ENCODE data around the gene TEDC2.
"Not testable (repeated sequence)": the region's sequence is repeated elsewhere in the genome, so short reads cannot be mapped to it uniquely, and the experiment has no call there.

Gene TEDC2

DNA sequence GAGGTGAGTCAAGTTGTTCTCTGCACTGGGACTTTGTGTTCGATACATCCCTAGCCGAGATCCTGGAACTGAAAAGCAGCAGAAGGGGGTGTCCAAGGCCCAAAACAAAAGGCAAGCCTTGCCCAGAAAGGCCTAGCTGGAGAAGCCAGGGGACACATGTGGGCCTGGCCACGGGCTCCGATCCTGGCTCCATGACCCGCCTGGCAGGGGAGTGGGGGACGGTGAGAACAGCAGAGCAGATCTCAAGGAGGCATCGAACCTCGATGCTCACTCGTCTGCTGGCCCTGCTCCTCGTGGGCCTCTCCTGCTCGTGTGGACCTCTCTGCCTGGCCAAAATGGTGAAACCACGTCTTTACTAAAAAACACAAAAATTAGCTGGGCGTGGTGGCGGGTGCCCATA, 21.8 kb upstream of the TEDC2 start:
- Histone ChIP-seq H3K4me3 (ENCODE audit: control insufficient read depth in 1 of 7, extremely low read depth in 1 of 7, insufficient read depth in 4 of 7, low read depth in 2 of 7, low read length in 6 of 7) (no peak overlapping the region), H3K36me3 (ENCODE audit: control insufficient read depth in 4 of 4, insufficient read depth in 4 of 4, low read length in 3 of 4) (peaks cover 10 to 60% (median 26%) of the 10 kb centered on the region in 4 experiments), H3K9me3 (ENCODE audit: control extremely low read depth in 1 of 5, control insufficient read depth in 4 of 5, insufficient read depth in 2 of 5, low read depth in 1 of 5, low read length in 4 of 5) (no peaks in the 10 kb centered on the region), H3K27me3 (replicated peaks in 2 of 5; ENCODE audit: control insufficient read depth in 4 of 5, insufficient read depth in 5 of 5, low read length in 4 of 5) (no peaks in the 10 kb centered on the region), H3K27ac (ENCODE audit: insufficient read depth in 1 of 2, low read depth in 1 of 2, low read length in 2 of 2, poor library complexity in 1 of 2, severe bottlenecking in 2 of 2) (no peak overlapping the region), H3K4me1 (ENCODE audit: control extremely low read depth in 1 of 4, control insufficient read depth in 4 of 4, insufficient read depth in 4 of 4, low read length in 3 of 4) (no peaks in the 10 kb centered on the region)
- no peak for DNase-seq
- WGBS (ENCODE audit: insufficient coverage), result 98% methylated on average over 11 of the region's 14 CpGs
- ChIA-PET POLR2A (no interaction called here), CTCF (no interaction called here)

- no peaks in the 10 kb centered on the region for H3K27me3 ChIP-seq (replicated peaks in 2 of 5; ENCODE audit: control insufficient read depth in 4 of 5, insufficient read depth in 5 of 5, low read length in 4 of 5)
- ChIA-PET CTCF (interaction anchor here (1.5 kb wide), 1 partner anchor 11 kb away, joined by 3 read pairs; no protein-coding TSS in a partner anchor), POLR2A (no interaction called here)
- WGBS (ENCODE audit: insufficient coverage), result 94% methylated on average over 10 of the region's 11 CpGs
- H3K36me3 ChIP-seq (ENCODE audit: control insufficient read depth in 4 of 4, insufficient read depth in 4 of 4, low read length in 3 of 4), result peaks cover 11 to 58% (median 28%) of the 10 kb centered on the region in 4 experiments
- H3K27ac ChIP-seq (ENCODE audit: insufficient read depth in 1 of 2, low read depth in 1 of 2, low read length in 2 of 2, poor library complexity in 1 of 2, severe bottlenecking in 2 of 2), result no peak overlapping the region
- no peaks in the 10 kb centered on the region for H3K9me3 ChIP-seq (ENCODE audit: control extremely low read depth in 1 of 5, control insufficient read depth in 4 of 5, insufficient read depth in 2 of 5, low read depth in 1 of 5, low read length in 4 of 5)
- DNase-seq, result no peak
- H3K4me3 ChIP-seq (ENCODE audit: control insufficient read depth in 1 of 7, extremely low read depth in 1 of 7, insufficient read depth in 4 of 7, low read depth in 2 of 7, low read length in 6 of 7), result no peak overlapping the region
- no peaks in the 10 kb centered on the region for H3K4me1 ChIP-seq (ENCODE audit: control extremely low read depth in 1 of 4, control insufficient read depth in 4 of 4, insufficient read depth in 4 of 4, low read length in 3 of 4)
These were observed 20.3 kb upstream of the TEDC2 start for GRCh38 chr16:2439598-2439997.

DNA sequence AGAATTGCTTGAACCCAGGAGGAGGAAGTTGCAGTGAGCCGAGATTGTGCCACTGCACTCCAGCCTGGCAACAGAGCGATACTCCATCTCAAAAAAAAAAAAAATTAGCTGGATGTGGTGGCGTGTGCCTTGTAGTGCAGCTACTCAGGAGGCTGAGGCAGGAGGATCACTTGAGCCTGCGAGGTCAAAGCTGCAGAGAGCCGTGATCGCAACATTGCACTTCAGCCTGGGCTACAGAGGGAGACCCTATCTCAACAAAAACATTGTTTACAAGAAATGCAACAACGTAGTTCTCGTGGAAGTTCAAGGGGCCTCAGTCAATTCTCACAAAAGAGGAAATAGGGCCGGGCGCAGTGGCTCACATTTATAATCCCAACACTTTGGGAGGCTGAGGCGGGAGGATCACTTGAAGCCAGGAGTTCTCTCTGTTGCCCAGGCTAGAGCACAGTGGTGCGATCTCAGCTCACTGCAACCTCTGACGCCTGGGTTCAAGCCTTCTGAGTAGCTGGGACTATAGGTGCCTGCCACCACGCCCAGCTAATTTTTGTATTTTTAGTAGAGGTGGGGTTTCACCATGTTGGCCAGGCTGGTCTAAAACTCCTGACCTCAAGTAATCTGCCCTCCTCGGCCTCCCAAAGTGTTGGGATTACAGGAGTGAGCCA, 18.6 kb upstream of the TEDC2 start:
- DNase-seq; POLR2A ChIA-PET; H3K27ac ChIP-seq (ENCODE audit: insufficient read depth in 1 of 2, low read depth in 1 of 2, low read length in 2 of 2, poor library complexity in 1 of 2, severe bottlenecking in 2 of 2); H3K4me1 ChIP-seq (ENCODE audit: control extremely low read depth in 1 of 4, control insufficient read depth in 4 of 4, insufficient read depth in 4 of 4, low read length in 3 of 4); H3K27me3 ChIP-seq (replicated peaks in 2 of 5; ENCODE audit: control insufficient read depth in 4 of 5, insufficient read depth in 5 of 5, low read length in 4 of 5); H3K9me3 ChIP-seq (ENCODE audit: control extremely low read depth in 1 of 5, control insufficient read depth in 4 of 5, insufficient read depth in 2 of 5, low read depth in 1 of 5, low read length in 4 of 5); H3K4me3 ChIP-seq (ENCODE audit: control insufficient read depth in 1 of 7, extremely low read depth in 1 of 7, insufficient read depth in 4 of 7, low read depth in 2 of 7, low read length in 6 of 7): not testable (repeated sequence)
- 95% methylated on average over 11 of the region's 15 CpGs for WGBS (ENCODE audit: insufficient coverage)
- H3K36me3 ChIP-seq (ENCODE audit: control insufficient read depth in 4 of 4, insufficient read depth in 4 of 4, low read length in 3 of 4), result peaks cover 15 to 63% (median 34%) of the 10 kb centered on the region in 4 experiments
- CTCF ChIA-PET, result interaction anchor here (0.6 to 1.5 kb wide), 4 partner anchors 9 to 1849 kb away, joined by 3 to 5 read pairs (median 4); no protein-coding TSS in a partner anchor

- H3K36me3 ChIP-seq (ENCODE audit: control insufficient read depth in 4 of 4, insufficient read depth in 4 of 4, low read length in 3 of 4), result peaks cover 18 to 62% (median 42%) of the 10 kb centered on the region in 4 experiments
- no peaks in the 10 kb centered on the region for H3K4me1 ChIP-seq (ENCODE audit: control extremely low read depth in 1 of 4, control insufficient read depth in 4 of 4, insufficient read depth in 4 of 4, low read length in 3 of 4)
- no peaks in the 10 kb centered on the region for H3K9me3 ChIP-seq (ENCODE audit: control extremely low read depth in 1 of 5, control insufficient read depth in 4 of 5, insufficient read depth in 2 of 5, low read depth in 1 of 5, low read length in 4 of 5)
- no peaks in the 10 kb centered on the region for H3K27me3 ChIP-seq (replicated peaks in 2 of 5; ENCODE audit: control insufficient read depth in 4 of 5, insufficient read depth in 5 of 5, low read length in 4 of 5)
- no peak overlapping the region for H3K4me3 ChIP-seq (ENCODE audit: control insufficient read depth in 1 of 7, extremely low read depth in 1 of 7, insufficient read depth in 4 of 7, low read depth in 2 of 7, low read length in 6 of 7)
- ChIA-PET CTCF (interaction anchor here (1.3 kb wide), 1 partner anchor 43 kb away, joined by 4 read pairs; no protein-coding TSS in a partner anchor), POLR2A (no interaction called here)
- no peak overlapping the region for H3K27ac ChIP-seq (ENCODE audit: insufficient read depth in 1 of 2, low read depth in 1 of 2, low read length in 2 of 2, poor library complexity in 1 of 2, severe bottlenecking in 2 of 2)
- WGBS (ENCODE audit: insufficient coverage), result 100% methylated on average over 7 of the region's 9 CpGs
- DNase-seq, result no peak
These were observed 16.4 kb upstream of the TEDC2 start for GRCh38 chr16:2443555-2443954.

GRCh38 chr16:2447920-2448583, 11.9 kb upstream of the TEDC2 start:
- Histone ChIP-seq H3K9me3 (ENCODE audit: control extremely low read depth in 1 of 5, control insufficient read depth in 4 of 5, insufficient read depth in 2 of 5, low read depth in 1 of 5, low read length in 4 of 5) (no peaks in the 10 kb centered on the region), H3K4me3 (ENCODE audit: control insufficient read depth in 1 of 7, extremely low read depth in 1 of 7, insufficient read depth in 4 of 7, low read depth in 2 of 7, low read length in 6 of 7) (no peak overlapping the region), H3K27ac (ENCODE audit: insufficient read depth in 1 of 2, low read depth in 1 of 2, low read length in 2 of 2, poor library complexity in 1 of 2, severe bottlenecking in 2 of 2) (no peak overlapping the region), H3K27me3 (replicated peaks in 2 of 5; ENCODE audit: control insufficient read depth in 4 of 5, insufficient read depth in 5 of 5, low read length in 4 of 5) (no peaks in the 10 kb centered on the region), H3K4me1 (ENCODE audit: control extremely low read depth in 1 of 4, control insufficient read depth in 4 of 4, insufficient read depth in 4 of 4, low read length in 3 of 4) (no peaks in the 10 kb centered on the region), H3K36me3 (ENCODE audit: control insufficient read depth in 4 of 4, insufficient read depth in 4 of 4, low read length in 3 of 4) (peaks cover 18 to 80% (median 57%) of the 10 kb centered on the region in 4 experiments)
- ChIA-PET POLR2A (no interaction called here), CTCF (interaction anchor here (1.0 kb wide), 1 partner anchor 17 kb away, joined by 3 read pairs; no protein-coding TSS in a partner anchor)
- DNase-seq, result no peak
- WGBS (ENCODE audit: insufficient coverage), result 97% methylated on average over 10 of the region's 11 CpGs

DNA sequence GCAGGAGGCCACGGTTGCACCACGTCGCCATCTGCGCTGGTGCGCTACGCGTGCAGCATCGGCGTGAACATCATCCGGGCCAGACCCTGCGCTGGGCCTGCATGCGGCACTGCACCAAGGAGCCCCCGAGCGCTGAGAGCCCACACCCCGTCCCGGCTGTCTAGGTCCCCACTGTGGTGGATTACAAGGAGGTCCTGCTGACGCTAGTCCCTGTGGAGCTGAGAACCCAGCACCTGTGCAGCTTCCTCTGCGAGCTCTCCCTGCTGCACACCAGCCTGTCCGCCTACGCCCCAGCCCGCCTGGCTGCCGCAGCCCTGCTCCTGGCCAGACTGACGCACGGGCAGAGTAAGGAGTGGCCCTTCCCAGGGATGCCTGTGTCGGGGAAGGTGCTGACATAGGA, 10.8 kb upstream of the TEDC2 start:
- Histone ChIP-seq H3K9me3 (ENCODE audit: control extremely low read depth in 1 of 5, control insufficient read depth in 4 of 5, insufficient read depth in 2 of 5, low read depth in 1 of 5, low read length in 4 of 5) (no peaks in the 10 kb centered on the region), H3K27ac (ENCODE audit: insufficient read depth in 1 of 2, low read depth in 1 of 2, low read length in 2 of 2, poor library complexity in 1 of 2, severe bottlenecking in 2 of 2) (no peak overlapping the region), H3K27me3 (replicated peaks in 2 of 5; ENCODE audit: control insufficient read depth in 4 of 5, insufficient read depth in 5 of 5, low read length in 4 of 5) (no peaks in the 10 kb centered on the region), H3K4me1 (ENCODE audit: control extremely low read depth in 1 of 4, control insufficient read depth in 4 of 4, insufficient read depth in 4 of 4, low read length in 3 of 4) (no peaks in the 10 kb centered on the region), H3K4me3 (ENCODE audit: control insufficient read depth in 1 of 7, extremely low read depth in 1 of 7, insufficient read depth in 4 of 7, low read depth in 2 of 7, low read length in 6 of 7) (no peak overlapping the region), H3K36me3 (ENCODE audit: control insufficient read depth in 4 of 4, insufficient read depth in 4 of 4, low read length in 3 of 4) (peaks cover 16 to 84% (median 61%) of the 10 kb centered on the region in 4 experiments)
- DNase-seq, result no peak
- WGBS (ENCODE audit: insufficient coverage), result 99% methylated on average over 25 of the region's 25 CpGs
- CTCF ChIA-PET, result interaction anchor here (1.0 kb wide), 1 partner anchor 18 kb away, joined by 3 read pairs; no protein-coding TSS in a partner anchor
- POLR2A ChIA-PET, result no interaction called here

DNA sequence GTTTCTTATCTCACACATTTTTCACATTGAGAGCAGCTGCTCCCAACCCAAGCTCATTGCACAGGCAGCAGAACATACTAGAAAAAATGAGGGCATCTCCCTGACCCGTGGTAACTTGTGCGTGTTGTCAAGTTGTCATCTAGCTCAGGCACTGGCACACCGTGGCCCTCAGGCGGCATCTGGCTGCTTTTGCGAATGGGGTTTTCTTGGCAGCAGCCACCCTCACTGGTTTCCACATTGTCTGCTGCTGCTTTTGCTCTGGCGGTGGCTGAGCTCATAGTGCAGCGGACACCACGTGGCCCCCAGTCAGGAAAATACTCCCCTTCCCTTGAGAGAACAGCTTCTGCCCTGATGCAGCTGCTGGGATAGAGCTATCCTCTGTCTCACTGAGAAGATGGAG, 9.4 kb upstream of the TEDC2 start:
- Histone ChIP-seq H3K27me3 (replicated peaks in 2 of 5; ENCODE audit: control insufficient read depth in 4 of 5, insufficient read depth in 5 of 5, low read length in 4 of 5) (no peaks in the 10 kb centered on the region), H3K9me3 (ENCODE audit: control extremely low read depth in 1 of 5, control insufficient read depth in 4 of 5, insufficient read depth in 2 of 5, low read depth in 1 of 5, low read length in 4 of 5) (no peaks in the 10 kb centered on the region), H3K4me3 (ENCODE audit: control insufficient read depth in 1 of 7, extremely low read depth in 1 of 7, insufficient read depth in 4 of 7, low read depth in 2 of 7, low read length in 6 of 7) (no peak overlapping the region), H3K27ac (ENCODE audit: insufficient read depth in 1 of 2, low read depth in 1 of 2, low read length in 2 of 2, poor library complexity in 1 of 2, severe bottlenecking in 2 of 2) (no peak overlapping the region), H3K4me1 (ENCODE audit: control extremely low read depth in 1 of 4, control insufficient read depth in 4 of 4, insufficient read depth in 4 of 4, low read length in 3 of 4) (no peaks in the 10 kb centered on the region), H3K36me3 (ENCODE audit: control insufficient read depth in 4 of 4, insufficient read depth in 4 of 4, low read length in 3 of 4) (peaks cover 16 to 83% (median 62%) of the 10 kb centered on the region in 4 experiments)
- no peak for DNase-seq
- 96% methylated on average over 8 of the region's 8 CpGs for WGBS (ENCODE audit: insufficient coverage)
- ChIA-PET CTCF (interaction anchor here (0.6 to 1.5 kb wide), 5 partner anchors 9 to 36 kb away, joined by 3 to 4 read pairs (median 3); no protein-coding TSS in a partner anchor), POLR2A (no interaction called here)
